ENCODE results near the gene PERM1. TPM values are rescaled to one million over a fixed set of nuclear protein-coding genes. Genes with fewer than 3 reads are reported as not detected.
A peak's percentile ranks its signal among the peaks of the same experiment; 100 is the strongest.

The PERM1 gene
- total and polyA plus RNA-seq, 2 donors (not counting 1 experiment from before 2014, with no cell fraction given): not detected

- Histone ChIP-seq H3K9ac (ENCODE audit: low read length) (peak overlapping the region; percentile 98), H2AFZ (ENCODE audit: insufficient read depth, low read depth, low read length, poor library complexity, severe bottlenecking) (peak overlapping the region; percentile 98), H3K4me2 (replicated peaks; ENCODE audit: low read depth, low read length, poor library complexity, severe bottlenecking) (peak overlapping the region; percentile 83), H4K20me1 (ENCODE audit: control insufficient read depth, insufficient read depth, low read length, poor library complexity, severe bottlenecking) (peaks cover 42% of the 10 kb centered on the region), H3K36me3 (replicated peaks in 1 of 2; ENCODE audit: control extremely low read depth in 1 of 2, control insufficient read depth in 1 of 2, extremely low read depth in 1 of 2, insufficient read depth in 2 of 2, low read length in 1 of 2) (peaks cover 0 to 23% of the 10 kb centered on the region in 2 experiments), H3K4me1 (ENCODE audit: control insufficient read depth in 2 of 2, insufficient read depth in 2 of 2, low read length in 2 of 2) (peaks cover 24 to 42% of the 10 kb centered on the region in 2 donors), H3K79me2 (ENCODE audit: control insufficient read depth, insufficient read depth, low read length) (peaks cover 23% of the 10 kb centered on the region), H3K9me3 (ENCODE audit: control extremely low read depth in 1 of 3, control insufficient read depth in 2 of 3, insufficient read depth in 1 of 3, low read length in 2 of 3) (no peaks in the 10 kb centered on the region), H3K27ac (ENCODE audit: low read length in 2 of 2) (peak overlapping the region in 1 of 2 donors; percentile 64), H3K4me3 (ENCODE audit: control extremely low read depth in 1 of 5, extremely low read depth in 1 of 5, insufficient read depth in 1 of 5, low read depth in 2 of 5, low read length in 4 of 5) (peak overlapping the region in 4 of 5 experiments; percentile 40 to 93 (median 60)), H3K27me3 (replicated peaks in 1 of 4; ENCODE audit: control extremely low read depth in 1 of 4, control insufficient read depth in 3 of 4, insufficient read depth in 4 of 4, low read length in 3 of 4) (no peaks in the 10 kb centered on the region)
- POLR2A ChIA-PET: interaction anchor here (0.7 to 1.4 kb wide), 3 partner anchors 16 to 314 kb away, joined by 4 to 6 read pairs (median 5); partner anchors contain the start of gene UBE2J2
- TF ChIP-seq CTCF (IDR thresholded peaks at IDR 0.05): no peak
- TF ChIP-seq EZH2 (IDR thresholded peaks at IDR 0.05; ENCODE audit: borderline replicate concordance, insufficient read depth, low read depth, low read length, poor library complexity, severe bottlenecking): no peak
- CTCF ChIA-PET: interaction anchor here (1.2 kb wide), 2 partner anchors 55 to 90 kb away, joined by 4 to 5 read pairs; no protein-coding TSS in a partner anchor
- Mint-ChIP-seq H3K27me3 (no peaks in the 10 kb centered on the region), H3K27ac (peak overlapping the region; percentile 77), H3K4me3 (peak overlapping the region; percentile 88), H3K4me1 (peaks cover 16% of the 10 kb centered on the region), H3K9me3 (ENCODE audit: insufficient read depth) (no peaks in the 10 kb centered on the region)
- DNase-seq: no peak
- intact Hi-C loops (cut with micrococcal nuclease): no loop called here
- 29% methylated on average over 54 of the region's 57 CpGs for WGBS (ENCODE audit: insufficient coverage)
- ATAC-seq (ENCODE audit: low read depth): no peak
Observed at GRCh38 chr1:959731-960362, 22.0 kb downstream of the PERM1 start.
